HPDE6-E6E7 (cell line): Measurements from ENCODE around the gene CIPC.

ENCODE experiments used
- DNase-seq: peaks from one replicate; pipeline ENCODE4 v3.0.0; 2011; ENCODE audit warnings: missing footprints; ENCODE audit errors: extremely low spot score

The CIPC gene, protein sequence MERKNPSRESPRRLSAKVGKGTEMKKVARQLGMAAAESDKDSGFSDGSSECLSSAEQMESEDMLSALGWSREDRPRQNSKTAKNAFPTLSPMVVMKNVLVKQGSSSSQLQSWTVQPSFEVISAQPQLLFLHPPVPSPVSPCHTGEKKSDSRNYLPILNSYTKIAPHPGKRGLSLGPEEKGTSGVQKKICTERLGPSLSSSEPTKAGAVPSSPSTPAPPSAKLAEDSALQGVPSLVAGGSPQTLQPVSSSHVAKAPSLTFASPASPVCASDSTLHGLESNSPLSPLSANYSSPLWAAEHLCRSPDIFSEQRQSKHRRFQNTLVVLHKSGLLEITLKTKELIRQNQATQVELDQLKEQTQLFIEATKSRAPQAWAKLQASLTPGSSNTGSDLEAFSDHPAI

DNA sequence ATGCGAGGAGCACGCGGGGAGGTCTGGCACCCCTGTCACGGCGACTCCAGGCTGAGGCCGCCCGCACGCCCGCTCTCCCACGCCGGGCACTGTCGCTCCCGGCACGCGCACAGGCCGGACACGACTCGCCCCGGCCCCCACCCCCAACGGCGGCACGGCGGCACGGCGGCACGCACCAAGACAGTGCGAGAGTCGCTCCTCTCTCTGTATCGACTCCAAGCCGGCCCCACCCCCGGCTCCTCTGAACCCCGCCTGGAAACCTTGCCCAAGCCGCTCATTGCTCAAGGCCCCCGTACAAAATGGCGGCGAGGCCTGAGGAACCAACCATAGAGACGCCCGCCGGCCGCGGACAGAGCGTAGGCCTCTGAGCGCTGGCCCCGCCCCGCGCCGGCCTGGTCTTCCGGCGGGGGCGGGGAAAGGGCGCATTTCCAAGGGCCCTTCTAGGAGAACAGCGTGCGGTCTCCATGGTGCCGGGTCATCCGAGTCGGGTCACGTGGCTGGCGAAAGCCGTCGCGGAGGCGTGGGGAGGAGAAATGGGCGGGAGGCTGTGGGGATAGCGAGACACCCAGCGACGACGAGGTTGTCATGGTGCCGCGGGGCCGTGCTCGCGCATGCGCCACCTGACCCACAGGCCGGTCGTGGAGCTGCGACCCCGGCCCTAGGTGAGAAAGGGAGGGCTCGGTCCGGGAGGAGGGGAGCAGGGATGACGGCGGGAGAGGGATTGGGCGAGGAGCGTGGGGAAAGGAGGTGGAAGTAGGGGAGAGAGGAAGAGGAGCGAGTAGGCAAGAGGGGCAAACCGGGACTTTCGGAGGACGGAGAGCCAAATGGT, at the start of gene CIPC:
Gene CIPC (plus strand): TSS at position 559 of the 829 bp plus-strand sequence. CDS start 7,451 bp downstream, outside the sequence.
- DNase-seq: peak; percentile 99

DNA sequence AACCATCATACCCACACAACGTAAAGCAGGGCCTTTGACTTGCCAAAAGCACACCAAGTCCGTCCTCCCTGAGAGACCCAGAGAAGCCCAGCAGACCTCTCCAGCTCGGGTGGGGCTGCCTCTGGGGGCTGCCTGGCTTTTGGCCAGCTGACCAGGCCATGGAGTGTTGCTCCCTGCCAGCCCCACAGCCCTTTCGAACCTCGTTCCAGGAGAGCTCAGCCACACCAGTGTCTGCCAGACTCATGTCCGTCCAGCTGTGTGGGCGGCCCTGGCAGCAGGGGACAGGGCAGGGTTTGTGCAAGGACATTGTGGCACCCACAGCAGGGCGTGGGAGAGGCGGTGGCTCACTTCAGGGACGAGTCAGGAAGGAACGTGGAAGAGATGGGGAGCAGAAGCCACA, 46.9 kb upstream of the CIPC start:
- no peak for DNase-seq

DNA sequence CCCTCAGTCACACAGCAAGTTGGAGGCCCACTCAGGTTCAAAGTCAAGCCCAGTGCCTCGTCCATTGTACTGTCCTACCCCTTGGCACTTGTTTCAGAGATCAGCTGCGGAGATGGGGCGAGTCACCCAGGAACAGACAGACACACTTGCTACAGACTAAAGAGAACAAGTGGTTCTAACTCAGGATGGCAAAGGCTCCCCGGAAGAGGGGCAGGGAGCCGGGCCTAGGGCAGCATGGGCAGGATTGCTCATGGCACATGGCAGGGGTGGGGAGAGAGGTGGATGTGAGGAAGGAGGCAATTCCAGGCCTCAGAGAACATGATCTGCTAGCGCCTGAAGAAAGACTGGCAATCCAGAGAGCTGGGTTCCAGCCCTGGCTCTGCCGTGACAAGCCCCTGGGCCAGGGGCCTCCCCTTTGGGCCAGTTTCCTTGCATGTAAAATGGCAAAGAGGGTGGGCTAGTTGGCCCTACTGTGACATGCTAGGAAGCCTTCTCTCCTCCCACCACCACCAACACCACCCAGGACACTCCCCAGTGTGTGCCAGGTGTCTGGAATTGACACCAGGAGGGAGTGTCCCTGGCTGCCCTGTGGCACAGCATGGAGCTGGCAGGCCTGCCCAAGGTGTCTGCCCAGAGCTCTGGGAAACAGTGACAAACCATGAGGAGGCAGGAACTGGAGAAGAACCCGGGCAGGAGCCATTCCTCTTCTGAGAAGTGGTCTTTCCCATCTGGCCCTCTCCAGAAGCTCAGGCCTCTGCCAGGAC, 45.6 kb upstream of the CIPC start:
- DNase-seq: no peak

DNA sequence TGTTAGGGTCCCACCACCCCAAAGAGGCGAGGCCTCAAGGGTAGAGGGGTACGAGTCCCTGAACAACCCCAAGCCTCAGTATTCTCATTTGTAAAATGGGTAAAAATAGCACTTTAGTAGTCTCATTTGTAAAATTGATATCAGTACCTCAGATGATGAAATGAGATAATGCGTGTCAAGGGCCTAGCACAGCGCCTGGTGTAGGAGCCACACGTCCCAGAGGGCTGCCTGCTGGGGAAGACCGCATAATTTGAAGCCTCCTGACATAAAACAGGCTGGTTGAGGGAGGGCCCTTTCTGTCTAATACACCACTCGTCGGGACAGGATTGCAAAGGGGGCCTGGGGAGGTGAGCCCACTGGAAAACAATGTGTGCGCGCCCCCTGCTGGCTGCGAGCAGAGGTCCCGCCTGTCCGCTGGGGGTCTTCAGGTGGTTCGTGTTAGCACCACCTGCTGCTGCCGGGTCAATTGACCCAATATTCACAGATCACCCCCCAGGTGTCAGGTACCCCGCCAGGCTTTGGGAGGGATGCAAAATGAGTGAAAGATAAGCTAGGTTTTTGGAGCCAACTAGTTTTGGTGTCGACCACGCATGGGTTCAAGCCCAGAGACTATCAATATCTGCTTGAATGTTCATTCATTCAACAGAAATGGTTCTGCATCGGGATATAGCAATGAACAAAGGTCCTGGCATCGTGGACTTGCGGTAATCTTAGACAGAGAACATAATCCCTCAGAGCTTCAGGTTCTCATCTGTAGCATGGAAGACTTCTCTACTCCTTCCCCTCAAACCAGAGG, 44.8 kb upstream of the CIPC start:
- no peak for DNase-seq

DNA sequence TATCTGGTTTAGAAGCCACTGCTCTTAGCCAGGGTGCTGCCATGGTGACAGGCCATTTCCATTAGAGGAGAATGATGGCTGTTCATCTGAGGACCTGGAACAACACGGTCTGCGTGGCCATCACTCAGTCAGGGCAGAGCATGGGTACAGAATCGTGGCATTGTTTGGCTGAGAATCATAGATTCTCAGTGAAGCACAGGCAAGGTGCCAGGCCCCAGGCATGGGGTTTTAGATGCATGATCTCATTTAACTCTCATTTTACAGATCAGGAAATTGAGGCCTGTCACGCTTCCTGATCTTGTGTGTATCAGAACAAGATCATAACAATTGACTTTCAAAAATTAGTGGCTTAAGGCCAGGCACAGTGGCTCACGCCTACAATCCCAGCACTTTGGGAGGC, 42.8 kb upstream of the CIPC start:
- DNase-seq: no peak

DNA sequence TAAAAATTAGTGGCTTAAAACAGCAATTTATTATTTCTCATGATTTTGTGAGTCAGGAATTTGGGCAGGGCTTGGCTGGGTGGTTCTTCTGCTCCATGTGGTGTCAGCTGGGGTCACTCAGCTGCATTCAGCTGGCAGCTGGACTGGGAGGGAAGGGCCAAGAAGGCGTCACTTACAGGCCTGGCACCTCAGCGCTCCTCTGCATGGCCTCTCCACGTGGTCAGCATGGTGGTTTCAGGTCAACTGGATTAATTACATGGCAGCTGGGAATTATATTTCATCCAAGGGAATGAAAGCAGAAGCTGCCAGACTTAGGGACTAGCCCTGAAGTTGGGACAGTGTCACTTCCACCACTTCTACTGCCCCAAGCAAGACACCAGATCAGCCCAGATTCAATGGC, 42.1 kb upstream of the CIPC start:
- DNase-seq: no peak

DNA sequence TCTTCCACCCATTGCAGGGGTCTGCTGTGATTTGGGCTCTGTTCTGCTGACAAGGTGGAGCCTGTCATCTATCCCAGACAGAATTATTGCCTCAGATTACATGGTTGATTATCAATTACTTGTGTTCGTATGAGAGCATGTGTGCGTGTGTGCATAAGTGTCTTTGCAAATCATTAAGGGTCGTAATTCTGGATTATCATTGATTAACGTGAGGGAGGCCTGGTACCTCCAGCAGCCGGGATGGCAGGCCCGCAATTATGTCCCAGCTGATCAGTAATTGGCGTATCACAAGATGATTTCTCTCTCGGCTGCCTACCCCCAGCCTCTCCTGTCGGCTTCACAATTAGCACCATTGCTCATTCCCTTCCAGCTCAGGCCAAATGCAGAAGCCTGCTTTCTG, 39.9 kb upstream of the CIPC start:
- DNase-seq: no peak

DNA sequence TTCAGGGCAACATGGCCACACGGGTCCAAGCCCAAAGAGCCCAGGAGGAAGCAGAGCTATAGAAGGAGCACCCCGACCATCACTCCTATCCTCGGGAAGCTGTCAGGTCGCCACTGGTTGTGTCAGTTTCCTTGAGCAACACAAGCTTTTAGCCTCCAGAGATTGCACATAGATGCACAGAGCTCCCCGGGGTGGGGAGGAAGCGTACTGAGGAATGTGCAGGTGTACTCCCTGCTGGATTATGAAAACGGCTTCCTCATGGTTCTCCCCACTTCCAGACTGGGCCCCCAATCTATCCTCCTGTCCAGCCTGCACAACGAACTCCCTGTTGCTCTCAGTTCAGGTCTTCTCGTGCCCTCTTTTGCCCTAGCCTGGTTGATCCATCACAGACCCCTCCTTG, 39.3 kb upstream of the CIPC start:
- DNase-seq: no peak

DNA sequence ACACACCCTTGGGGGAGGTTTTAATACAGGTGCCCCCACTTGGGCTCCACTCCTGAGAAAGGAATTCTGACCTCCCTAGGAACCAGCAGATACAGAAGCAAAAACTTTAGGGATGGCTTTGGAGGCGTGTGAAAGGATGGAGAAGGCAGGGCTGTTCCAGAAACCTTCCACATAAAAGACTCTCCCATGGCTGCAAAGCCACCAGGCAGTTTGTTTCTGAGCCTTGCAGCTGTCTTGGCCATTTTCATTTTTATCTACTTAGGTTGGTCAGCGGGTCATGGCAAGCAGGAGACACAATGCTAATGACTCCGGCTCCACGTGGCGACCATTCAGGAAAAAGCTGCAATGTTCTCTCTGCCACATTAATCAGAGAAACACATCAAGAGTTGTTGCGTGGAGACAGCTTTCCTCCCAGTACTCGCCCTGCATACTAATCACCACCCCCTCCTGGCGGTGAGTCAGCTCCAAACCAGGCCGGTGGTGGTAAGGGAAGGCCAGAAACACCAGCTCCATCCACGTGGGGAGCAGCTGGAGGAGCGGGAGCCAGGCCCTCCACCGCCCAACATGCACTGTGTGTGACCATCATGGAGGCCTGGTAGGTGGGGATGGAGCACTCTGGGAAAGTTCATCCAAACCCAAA, 38.7 kb upstream of the CIPC start:
- DNase-seq: peak; percentile 88

DNA sequence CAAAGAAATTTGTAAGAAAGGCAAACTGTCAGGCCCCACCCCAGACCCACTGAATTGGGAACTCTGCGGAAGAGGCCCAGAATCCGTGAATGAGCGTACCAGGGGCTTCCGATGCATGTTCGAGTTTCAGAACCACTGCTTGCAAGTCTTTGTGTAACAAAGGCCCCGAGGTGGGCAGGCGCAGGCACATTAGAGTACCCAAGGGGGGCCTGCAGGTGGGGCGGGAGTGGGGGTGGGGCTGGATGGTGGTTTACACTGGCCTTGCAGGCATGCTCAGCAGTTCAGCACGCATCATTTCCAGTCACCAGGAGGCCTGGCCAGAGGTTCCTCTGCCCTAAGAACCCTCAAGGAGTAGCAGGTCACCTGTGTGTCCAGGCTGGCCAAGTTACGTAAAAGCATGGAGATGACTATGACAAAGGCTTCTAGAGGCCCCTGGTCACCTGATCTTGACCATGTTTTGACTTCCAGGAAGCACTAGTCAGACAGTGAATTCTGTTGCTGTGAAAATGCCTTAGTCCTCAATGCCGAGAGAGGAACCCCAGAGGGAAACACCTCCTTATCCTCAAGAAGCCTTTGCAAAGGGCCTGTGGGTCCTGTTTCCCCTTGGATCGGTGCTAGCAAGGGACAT, 36.3 kb upstream of the CIPC start:
- DNase-seq: no peak

DNA sequence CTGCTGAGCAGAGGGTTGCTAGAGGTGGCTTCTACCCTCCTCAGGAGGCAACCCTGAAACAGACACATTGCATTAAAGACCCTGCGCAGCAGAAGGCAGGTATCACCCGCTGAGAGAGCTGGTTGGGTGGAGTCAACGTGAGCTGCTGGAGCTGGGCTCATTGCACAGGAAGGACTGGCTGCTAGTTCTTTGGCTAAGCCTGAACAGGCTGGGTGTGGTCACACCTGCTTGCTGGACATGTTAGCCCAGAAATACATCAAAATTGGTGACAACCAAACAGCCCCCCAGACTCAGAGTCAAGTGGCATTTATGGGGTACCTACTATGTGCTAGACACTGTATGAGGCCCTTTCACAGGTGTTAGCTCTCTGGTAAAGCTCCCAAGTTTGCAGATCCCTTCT, 35.8 kb upstream of the CIPC start:
- DNase-seq: no peak

DNA sequence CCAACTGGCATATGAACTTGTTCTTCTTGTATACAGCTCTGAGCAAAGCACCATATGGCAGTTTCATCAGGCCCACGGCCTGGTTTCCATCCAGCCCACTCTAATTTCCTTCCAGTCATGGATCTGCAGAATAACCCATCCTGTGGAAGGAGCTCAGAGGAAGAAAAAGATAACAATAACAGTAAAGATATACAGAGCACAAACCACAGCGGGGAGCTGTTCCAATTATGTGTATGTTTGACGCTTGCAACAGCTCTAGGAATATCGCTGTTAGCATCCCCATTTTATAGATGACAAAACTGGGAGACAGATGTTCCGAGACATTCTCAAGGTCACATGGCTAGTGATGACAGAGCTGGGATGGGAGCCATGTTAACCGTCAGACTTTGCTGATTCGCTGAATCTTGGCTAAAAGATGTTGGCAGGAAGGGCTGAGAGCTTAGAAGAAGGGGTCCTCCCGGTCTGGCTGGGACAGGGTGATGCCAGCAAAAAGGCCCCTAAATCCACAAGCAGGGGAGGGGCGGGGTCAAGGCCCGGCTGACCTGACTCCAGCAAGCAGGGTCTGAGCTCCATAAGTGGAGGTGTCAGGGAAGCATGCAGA, 34.4 kb upstream of the CIPC start:
- DNase-seq: no peak

DNA sequence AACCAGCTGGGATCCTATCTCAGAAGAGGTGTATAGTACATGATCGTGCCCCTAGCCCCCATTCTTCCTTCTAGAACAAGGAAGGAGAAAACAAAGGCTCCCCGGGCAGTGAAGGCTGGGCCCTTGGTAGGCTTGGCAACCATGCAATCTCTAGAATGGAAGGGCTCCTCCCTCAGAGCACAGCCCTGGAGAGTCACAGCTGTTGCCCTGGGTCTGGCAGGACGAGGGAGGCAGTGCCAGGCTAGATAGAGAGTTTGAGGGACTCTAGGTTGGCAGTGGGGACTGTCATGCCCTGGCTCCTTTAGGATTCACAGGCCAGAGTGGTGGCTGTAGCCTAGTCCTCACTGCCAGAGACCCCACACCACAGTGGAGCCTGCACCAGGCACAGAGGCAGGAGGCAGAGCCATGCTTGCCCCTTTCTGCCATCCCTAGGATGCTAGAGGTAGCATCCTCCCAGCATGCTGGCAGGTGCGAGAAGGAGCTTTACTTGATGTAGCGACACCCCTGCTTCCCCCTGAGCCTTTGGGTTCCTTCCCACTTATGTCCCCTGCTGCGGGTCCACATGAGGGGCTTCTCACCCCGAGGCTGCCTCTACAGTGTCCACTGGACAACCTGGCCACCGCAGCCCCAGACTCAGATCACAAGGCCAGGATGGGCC, 33.4 kb upstream of the CIPC start:
- no peak for DNase-seq

DNA sequence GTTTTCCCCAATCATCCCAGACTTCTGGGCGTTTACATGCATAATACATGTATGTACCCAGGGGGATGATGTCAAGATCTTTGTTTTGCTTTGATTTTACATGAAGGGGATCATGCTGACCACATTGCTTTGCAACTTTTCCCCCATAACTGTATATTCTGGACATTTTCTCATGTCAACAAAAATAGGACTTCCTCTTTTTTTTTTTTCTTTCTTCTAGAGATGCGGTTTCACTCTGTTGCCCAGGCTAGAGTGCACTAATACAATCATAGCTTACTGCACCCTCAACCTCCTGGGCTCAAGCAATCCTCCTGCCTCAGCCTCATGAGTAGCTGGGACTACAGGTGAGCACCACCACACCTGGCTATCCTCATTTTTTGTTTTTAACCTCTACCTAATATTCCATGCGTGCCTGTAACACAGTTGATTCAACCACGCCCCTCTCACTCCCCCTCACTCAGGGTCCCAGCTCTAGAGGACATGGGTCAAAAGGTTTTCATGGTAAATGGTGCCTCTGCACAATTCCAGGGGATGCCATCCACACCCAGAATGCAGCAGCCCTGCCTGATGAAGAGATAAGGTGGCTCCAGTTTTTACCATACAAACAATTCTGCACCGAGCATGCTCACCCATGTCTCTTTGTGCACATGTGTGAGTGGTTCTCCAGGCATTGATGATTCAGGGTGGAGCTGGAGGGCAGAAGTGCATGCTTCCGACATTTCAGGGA, 32.0 kb upstream of the CIPC start:
- DNase-seq: no peak

DNA sequence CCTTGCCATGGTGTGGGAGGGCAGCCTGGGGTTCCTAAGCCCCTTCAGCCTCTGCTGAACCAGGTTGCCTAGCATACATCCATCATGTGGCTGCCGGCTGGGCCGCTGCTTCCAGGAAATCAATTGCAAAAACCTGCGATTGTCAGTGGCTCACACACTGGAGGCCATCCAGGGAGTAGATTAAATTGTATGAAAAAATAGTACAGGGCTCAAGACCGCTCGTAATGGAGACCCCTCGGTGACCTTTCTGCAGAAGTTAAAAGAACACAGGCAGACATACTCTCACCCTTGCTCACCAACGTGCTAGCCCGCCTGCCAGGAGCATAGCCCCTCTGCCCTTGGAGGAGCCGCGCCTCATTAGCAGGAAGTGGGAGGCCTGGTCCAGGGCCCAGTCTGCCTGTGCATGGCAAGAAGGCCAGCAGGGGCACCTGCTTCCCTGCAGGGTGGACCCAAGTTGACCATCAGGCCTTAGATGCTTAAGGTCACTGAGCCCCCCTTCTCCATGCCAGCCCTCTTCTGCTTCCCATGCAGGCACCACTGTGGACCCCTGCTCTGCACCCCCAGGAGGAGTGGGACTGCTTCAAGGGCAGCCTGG, 31.4 kb upstream of the CIPC start:
- DNase-seq: no peak

DNA sequence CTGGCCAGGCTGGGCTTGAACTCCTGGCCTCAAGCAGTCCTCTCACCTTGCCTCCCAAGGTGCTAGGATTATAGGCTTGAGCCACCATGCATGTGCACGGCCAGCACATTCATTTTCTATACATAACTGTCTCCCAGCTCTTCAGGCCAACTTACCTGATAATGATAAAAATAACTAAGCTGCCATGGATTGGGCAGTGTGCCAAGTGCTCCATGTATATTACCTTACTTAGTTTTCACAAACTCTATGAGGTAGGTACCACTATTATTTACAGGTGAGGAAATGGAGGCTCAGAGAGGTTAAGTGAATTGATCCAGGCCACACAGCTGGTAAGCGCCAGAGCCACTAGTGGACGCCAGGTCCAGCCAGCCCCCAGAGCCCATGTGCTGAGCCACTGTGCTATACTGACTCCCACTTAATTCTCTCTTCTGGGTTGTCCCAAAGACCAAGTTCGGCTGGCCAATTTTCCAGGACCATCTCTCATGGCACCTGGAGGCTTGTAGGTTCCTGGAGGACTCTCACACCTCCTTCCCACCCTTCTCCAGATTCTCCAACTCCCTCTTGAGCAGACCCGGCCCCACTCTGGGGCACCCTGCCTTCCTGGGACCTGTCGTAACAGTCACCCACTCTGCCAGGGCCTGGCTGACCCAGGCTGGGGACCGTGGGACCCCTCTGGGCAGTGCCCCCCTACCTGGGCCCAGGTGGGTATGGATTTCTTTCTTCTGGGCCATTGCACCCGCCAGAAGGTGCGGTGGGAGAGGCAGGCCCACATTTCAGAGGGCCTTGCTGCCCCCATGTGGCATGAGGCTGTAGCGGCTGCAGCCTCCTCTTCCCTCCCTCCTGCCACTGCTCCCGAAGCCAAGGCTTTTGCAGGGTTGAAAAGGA, 30.2 kb upstream of the CIPC start:
- peak; percentile 79 for DNase-seq

DNA sequence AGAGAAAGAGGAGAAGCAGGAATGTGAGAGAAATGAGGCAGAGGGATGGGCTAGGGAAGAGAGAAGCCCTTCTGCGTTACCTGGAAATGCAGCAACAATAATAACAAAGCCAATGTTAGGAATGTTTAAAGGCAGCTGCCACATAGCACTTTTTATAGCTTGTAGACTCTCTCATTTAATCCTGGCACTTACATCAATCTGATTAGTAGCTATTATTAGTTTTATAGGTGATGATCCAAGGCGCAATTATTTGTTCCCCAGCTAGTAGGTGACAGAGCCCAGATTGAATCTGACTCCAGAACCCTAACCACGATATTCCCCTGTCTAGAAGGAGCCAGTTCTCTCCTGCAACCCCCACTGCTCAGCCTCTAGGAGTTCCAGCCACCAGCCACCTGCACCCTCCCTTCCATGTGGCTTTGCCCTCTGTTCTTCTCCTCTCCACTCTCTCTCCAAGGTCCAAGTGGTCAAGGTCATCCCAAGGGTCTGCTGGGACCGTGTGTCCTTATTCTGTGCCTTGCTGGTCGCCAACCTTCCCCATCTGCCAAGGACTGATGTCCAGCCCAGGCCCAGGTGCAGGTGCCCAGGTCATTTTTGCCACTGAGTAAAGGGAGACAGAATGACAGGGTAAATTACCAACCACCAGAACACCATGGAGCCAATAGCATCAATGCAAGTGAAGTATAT, 29.4 kb upstream of the CIPC start:
- no peak for DNase-seq
